Muscle layer of colon (tissue), 2 donors: ENCODE data around the gene CENPQ.
A peak's percentile ranks its signal among the peaks of the same experiment; 100 is the strongest.

ENCODE experiments used
- H3K27ac ChIP-seq: one replicate; pipeline ENCODE4 v1.7.0; 2013; ENCODE audit warnings: low read depth, mild to moderate bottlenecking, low read length, moderate library complexity
- H3K27me3 ChIP-seq, 2 donors: one replicate each; pipeline ENCODE4 v1.7.0; 2013; ENCODE audit warnings: low read length in 2 of 2, mild to moderate bottlenecking in 2 of 2; ENCODE audit not compliant: insufficient read depth in 2 of 2, control insufficient read depth in 1 of 2
- H3K36me3 ChIP-seq: one replicate; pipeline ENCODE4 v1.7.0; 2013; ENCODE audit warnings: mild to moderate bottlenecking, low read length; ENCODE audit not compliant: insufficient read depth
- H3K4me1 ChIP-seq: one replicate; pipeline ENCODE4 v1.7.0; 2013; ENCODE audit warnings: mild to moderate bottlenecking, low read length; ENCODE audit not compliant: insufficient read depth
- H3K4me3 ChIP-seq, 2 donors: one replicate each; pipeline ENCODE4 v1.7.0; 2013; ENCODE audit warnings: low read length in 2 of 2, low read depth in 1 of 2, mild to moderate bottlenecking in 1 of 2, moderate library complexity in 1 of 2
- H3K9ac ChIP-seq: one replicate; pipeline ENCODE4 v1.7.0; 2013; ENCODE audit warnings: low read length
- H3K9me3 ChIP-seq: one replicate; pipeline ENCODE4 v1.7.0; 2013; ENCODE audit warnings: mild to moderate bottlenecking, low read length
- donor health status: abdominal sarcoma.
- donor health status: Adenocarcinoma of cecum.

CENPQ gene

GRCh38 chr6:49462927-49463611 is at the start of gene CENPQ, which contains the start of gene MMUT:
CENPQ (plus strand) TSS chr6:49463370; CDS start chr6:49470177, 6,807 bp downstream.
MMUT (minus strand) TSS chr6:49463253; CDS start chr6:49459466, 3,787 bp downstream.
- H3K36me3 ChIP-seq: peaks cover 3% of the 10 kb centered on the region
- peaks cover 26% of the 10 kb centered on the region for H3K4me1 ChIP-seq
- H3K4me3 ChIP-seq: peak within 1 kb of the TSS; percentile 75 to 99
- H3K27ac ChIP-seq: peak within 1 kb of the TSS; percentile 71
- peak within 1 kb of the TSS; percentile 96 for H3K9ac ChIP-seq
- no peaks in the 10 kb centered on the region for H3K27me3 ChIP-seq
- no peaks in the 10 kb centered on the region for H3K9me3 ChIP-seq

- no peak overlapping the region for H3K27ac ChIP-seq
- H3K4me1 ChIP-seq: no peaks in the 10 kb centered on the region
- no peaks in the 10 kb centered on the region for H3K9me3 ChIP-seq
- H3K36me3 ChIP-seq: no peaks in the 10 kb centered on the region
- no peak overlapping the region for H3K4me3 ChIP-seq
- H3K27me3 ChIP-seq: no peaks in the 10 kb centered on the region
- no peak overlapping the region for H3K9ac ChIP-seq
Observed at GRCh38 chr6:49415358-49415757, 47.8 kb upstream of the CENPQ start.

GRCh38 chr6:49416195-49416594 is 47.0 kb upstream of the CENPQ start:
- Histone ChIP-seq H3K9ac (no peak overlapping the region), H3K9me3 (no peaks in the 10 kb centered on the region), H3K27ac (no peak overlapping the region), H3K4me1 (no peaks in the 10 kb centered on the region), H3K4me3 (no peak overlapping the region), H3K36me3 (no peaks in the 10 kb centered on the region), H3K27me3 (no peaks in the 10 kb centered on the region)

GRCh38 chr6:49423817-49424216 is 39.4 kb upstream of the CENPQ start:
- Histone ChIP-seq H3K4me3 (no peak overlapping the region), H3K9ac (no peak overlapping the region), H3K9me3 (no peaks in the 10 kb centered on the region), H3K27me3 (no peaks in the 10 kb centered on the region), H3K4me1 (no peaks in the 10 kb centered on the region), H3K36me3 (no peaks in the 10 kb centered on the region), H3K27ac (no peak overlapping the region)

- Histone ChIP-seq H3K9ac (no peak overlapping the region), H3K9me3 (no peaks in the 10 kb centered on the region), H3K4me3 (no peak overlapping the region), H3K27ac (no peak overlapping the region), H3K27me3 (no peaks in the 10 kb centered on the region), H3K4me1 (no peaks in the 10 kb centered on the region), H3K36me3 (peaks cover 25% of the 10 kb centered on the region)
Observed at GRCh38 chr6:49430187-49430586, 33.0 kb upstream of the CENPQ start.

- no peak overlapping the region for H3K9ac ChIP-seq
Observed at GRCh38 chr6:49430866-49431265, 32.3 kb upstream of the CENPQ start.

GRCh38 chr6:49453221-49453620 is 9.9 kb upstream of the CENPQ start:
- H3K9ac ChIP-seq: no peak overlapping the region
- peaks cover 13% of the 10 kb centered on the region for H3K36me3 ChIP-seq
- H3K27me3 ChIP-seq: no peaks in the 10 kb centered on the region
- H3K4me3 ChIP-seq: no peak overlapping the region
- no peaks in the 10 kb centered on the region for H3K9me3 ChIP-seq
- no peak overlapping the region for H3K27ac ChIP-seq
- no peaks in the 10 kb centered on the region for H3K4me1 ChIP-seq

More at GRCh38 chr6:49430866-49431265, 32.3 kb upstream of the CENPQ start:
- H3K4me1 ChIP-seq: no peaks in the 10 kb centered on the region
- no peak overlapping the region for H3K4me3 ChIP-seq
- H3K36me3 ChIP-seq: peaks cover 31% of the 10 kb centered on the region
- H3K27ac ChIP-seq: no peak overlapping the region
- no peaks in the 10 kb centered on the region for H3K27me3 ChIP-seq
- no peaks in the 10 kb centered on the region for H3K9me3 ChIP-seq

- Histone ChIP-seq H3K4me1 (no peaks in the 10 kb centered on the region), H3K27ac (no peak overlapping the region), H3K36me3 (peaks cover 15% of the 10 kb centered on the region), H3K4me3 (no peak overlapping the region), H3K9me3 (no peaks in the 10 kb centered on the region), H3K9ac (no peak overlapping the region), H3K27me3 (no peaks in the 10 kb centered on the region)
Observed at GRCh38 chr6:49454787-49455709, 8.1 kb upstream of the CENPQ start.

- Histone ChIP-seq H3K27me3 (no peaks in the 10 kb centered on the region), H3K27ac (no peak overlapping the region), H3K4me1 (peaks cover 19% of the 10 kb centered on the region), H3K36me3 (peaks cover 9% of the 10 kb centered on the region), H3K4me3 (no peak overlapping the region), H3K9me3 (no peaks in the 10 kb centered on the region), H3K9ac (no peak overlapping the region)
Observed at GRCh38 chr6:49457771-49458170, 5.4 kb upstream of the CENPQ start.

- Histone ChIP-seq H3K9me3 (no peaks in the 10 kb centered on the region), H3K9ac (peak overlapping the region; percentile 96), H3K36me3 (peaks cover 3% of the 10 kb centered on the region), H3K27me3 (no peaks in the 10 kb centered on the region), H3K4me3 (peak overlapping the region; percentile 75 to 99), H3K27ac (no peak overlapping the region), H3K4me1 (peaks cover 26% of the 10 kb centered on the region)
Observed at GRCh38 chr6:49462071-49462470, 1.1 kb upstream of the CENPQ start.

- Histone ChIP-seq H3K4me1 (peaks cover 26% of the 10 kb centered on the region), H3K9ac (peak overlapping the region; percentile 96), H3K4me3 (peak overlapping the region; percentile 75 to 99), H3K27ac (peak overlapping the region; percentile 71), H3K9me3 (no peaks in the 10 kb centered on the region), H3K36me3 (peaks cover 3% of the 10 kb centered on the region), H3K27me3 (no peaks in the 10 kb centered on the region)
Observed at GRCh38 chr6:49462599-49462926, 607 bp upstream of the CENPQ start.
